PC-9 (cell line): ENCODE results near the gene GAN. TPM values are rescaled to one million over a fixed set of nuclear protein-coding genes. Genes with fewer than 3 reads are reported as not detected.

Experiments
- BruUV-seq: library from RNA; stranded (reverse); fragments of 400-500 nt; replicated peaks from 2 replicates; lab custom pipeline; 2021; lab: Mats Ljungman, UMichigan
- CTCF ChIA-PET: fragments of 300-600 bp; sonication (Branson Sonifier 250); formaldehyde crosslinking; loops from one replicate; lab custom pipeline; 2022; ENCODE audit warnings: antibody characterized with exemption; lab: Charles Lee
- POLR2A ChIA-PET: fragments of 300-600 bp; sonication (Branson Sonifier 250); formaldehyde crosslinking; loops from one replicate; lab custom pipeline; 2022; ENCODE audit warnings: antibody characterized with exemption; ENCODE audit not compliant: unreplicated experiment; lab: Charles Lee
- DNase-seq, 2 experiments: peaks; one replicate each; pipeline versions ENCODE4 v3.0.0 to v3.0.0-alpha.2; 2015 to 2022; ENCODE audit warnings: mixed read lengths in 1 of 2
- H2AFZ ChIP-seq: fragments of 200-600 bp; sonication (generic); 2 replicates; pipeline ENCODE4 v1.8.1; 2017; ENCODE audit warnings: antibody characterized with exemption
- H3F3A ChIP-seq: fragments of 200-600 bp; sonication (generic); 2 replicates; pipeline ENCODE4 v1.8.1; 2017; ENCODE audit warnings: antibody characterized with exemption, mild to moderate bottlenecking, low read depth; ENCODE audit not compliant: insufficient read depth
- H3K27ac ChIP-seq: fragments of 200-600 bp; sonication (generic); 2 replicates; pipeline ENCODE4 v1.6.1; 2016; ENCODE audit warnings: mixed run types
- H3K27me3 ChIP-seq: fragments of 200-600 bp; sonication (generic); 2 replicates; pipeline ENCODE4 v1.6.1; 2016; ENCODE audit warnings: low read depth, mixed run types; ENCODE audit not compliant: insufficient read depth
- H3K36me3 ChIP-seq: fragments of 200-600 bp; sonication (generic); 2 replicates; pipeline ENCODE4 v1.6.1; 2016; ENCODE audit warnings: low read depth, mixed run types
- H3K4me1 ChIP-seq: fragments of 200-600 bp; sonication (generic); replicated peaks from 2 replicates; pipeline ENCODE4 v1.6.1; 2016; ENCODE audit warnings: mixed run types; ENCODE audit not compliant: insufficient read depth
- H3K4me2 ChIP-seq: fragments of 200-600 bp; sonication (generic); 2 replicates; pipeline ENCODE4 v1.6.1; 2017; ENCODE audit warnings: mixed run types
- H3K4me3 ChIP-seq: fragments of 200-600 bp; sonication (generic); 2 replicates; pipeline ENCODE4 v1.6.1; 2016; ENCODE audit warnings: mixed run types
- H3K79me2 ChIP-seq: fragments of 200-600 bp; sonication (generic); 2 replicates; pipeline ENCODE4 v1.6.1; 2017; ENCODE audit warnings: low read depth, mixed run types
- H3K9me2 ChIP-seq: fragments of 200-600 bp; sonication (generic); 2 replicates; pipeline ENCODE4 v1.8.1; 2017; ENCODE audit warnings: mild to moderate bottlenecking; ENCODE audit not compliant: insufficient read depth
- H3K9me3 ChIP-seq: fragments of 200-600 bp; sonication (generic); 2 replicates; pipeline ENCODE4 v1.8.1; 2016; ENCODE audit warnings: low read depth; ENCODE audit not compliant: insufficient read depth
- H4K20me1 ChIP-seq: fragments of 200-600 bp; sonication (generic); 2 replicates; pipeline ENCODE4 v1.8.1; 2017; ENCODE audit not compliant: insufficient read depth
- EZH2 ChIP-seq: fragments of 200-600 bp; sonication (generic); IDR thresholded peaks from 2 replicates; pipeline ENCODE4 v1.8.0; 2017; ENCODE audit warnings: antibody characterized with exemption, low read depth
- intact Hi-C: fragments of 100-400 bp; cut with micrococcal nuclease; formaldehyde crosslinking; loops from one replicate; pipeline ENCODE4 v1.10.0; 2022; ENCODE audit not compliant: unreplicated experiment
- total RNA-seq: library from RNA; stranded (reverse); gene quantifications from 2 replicates; pipeline ENCODE4 v1.2.3, GENCODE V29; 2021
- TF ChIP-seq, protein P1 (sequence below): fragments of 200-600 bp; sonication (generic); conservative IDR thresholded peaks from 2 replicates; pipeline ENCODE4 v1.6.1; 2017; ENCODE audit warnings: mixed run types, antibody characterized with exemption, mild to moderate bottlenecking, moderate library complexity

GAN gene
- total RNA-seq, 1 experiment from 2014 or later = 11.9 TPM

DNA sequence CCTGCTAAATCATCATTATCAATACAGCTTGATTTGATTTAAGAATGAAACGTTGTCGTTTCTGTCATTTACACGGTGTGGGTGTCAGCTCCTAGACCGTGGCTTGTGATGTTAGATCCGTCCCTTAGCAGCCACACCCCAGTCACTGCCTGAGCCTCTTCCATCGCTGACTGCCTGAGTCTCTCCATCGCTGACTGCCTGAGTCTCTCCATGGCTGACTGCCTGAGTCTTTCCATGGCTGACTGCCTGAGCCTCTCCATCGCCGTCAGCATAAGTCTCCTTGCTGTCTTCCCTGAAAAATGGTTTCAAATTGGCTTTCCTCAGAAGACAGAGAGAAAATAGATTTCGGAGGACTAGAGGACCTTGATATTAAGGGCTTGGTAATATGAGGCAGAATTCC lies 76.1 kb downstream of the GAN start:
- Histone ChIP-seq H3K9me3 (no peaks in the 10 kb centered on the region), H3K79me2 (no peaks in the 10 kb centered on the region), H4K20me1 (no peaks in the 10 kb centered on the region), H3K4me2 (no peak overlapping the region), H3K9me2 (no peaks in the 10 kb centered on the region), H2AFZ (no peak overlapping the region), H3K4me1 (no peaks in the 10 kb centered on the region), H3K27ac (no peak overlapping the region), H3K36me3 (no peaks in the 10 kb centered on the region), H3K4me3 (no peak overlapping the region), H3K27me3 (no peaks in the 10 kb centered on the region), H3F3A (no peaks in the 10 kb centered on the region)
- BruUV-seq = no TSS peak
- POLR2A ChIA-PET = no interaction called here
- no peak for TF ChIP-seq EZH2
- TF ChIP-seq, protein P1, sequence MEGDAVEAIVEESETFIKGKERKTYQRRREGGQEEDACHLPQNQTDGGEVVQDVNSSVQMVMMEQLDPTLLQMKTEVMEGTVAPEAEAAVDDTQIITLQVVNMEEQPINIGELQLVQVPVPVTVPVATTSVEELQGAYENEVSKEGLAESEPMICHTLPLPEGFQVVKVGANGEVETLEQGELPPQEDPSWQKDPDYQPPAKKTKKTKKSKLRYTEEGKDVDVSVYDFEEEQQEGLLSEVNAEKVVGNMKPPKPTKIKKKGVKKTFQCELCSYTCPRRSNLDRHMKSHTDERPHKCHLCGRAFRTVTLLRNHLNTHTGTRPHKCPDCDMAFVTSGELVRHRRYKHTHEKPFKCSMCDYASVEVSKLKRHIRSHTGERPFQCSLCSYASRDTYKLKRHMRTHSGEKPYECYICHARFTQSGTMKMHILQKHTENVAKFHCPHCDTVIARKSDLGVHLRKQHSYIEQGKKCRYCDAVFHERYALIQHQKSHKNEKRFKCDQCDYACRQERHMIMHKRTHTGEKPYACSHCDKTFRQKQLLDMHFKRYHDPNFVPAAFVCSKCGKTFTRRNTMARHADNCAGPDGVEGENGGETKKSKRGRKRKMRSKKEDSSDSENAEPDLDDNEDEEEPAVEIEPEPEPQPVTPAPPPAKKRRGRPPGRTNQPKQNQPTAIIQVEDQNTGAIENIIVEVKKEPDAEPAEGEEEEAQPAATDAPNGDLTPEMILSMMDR = no peak
- DNase-seq = no peak
- CTCF ChIA-PET = no interaction called here
- intact Hi-C loops = no loop called here

DNA sequence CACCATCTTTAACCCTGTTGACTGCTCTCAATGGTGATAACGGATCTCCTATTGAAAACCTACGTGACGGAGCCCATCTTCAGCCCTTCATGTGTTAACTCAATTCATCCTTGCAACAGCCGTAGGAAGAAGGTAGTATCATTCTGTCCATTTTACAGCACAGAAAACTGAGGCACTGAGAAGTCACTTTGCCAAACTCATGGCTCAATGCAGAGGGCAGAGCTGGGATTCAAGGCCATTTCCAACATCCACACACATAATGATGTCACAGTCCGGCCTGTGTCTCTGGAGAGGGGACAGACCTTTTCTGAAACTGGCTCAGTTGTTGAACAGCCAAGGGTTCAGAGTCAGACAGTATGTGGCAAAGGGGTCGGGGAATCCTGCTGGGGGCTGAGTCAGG lies 77.2 kb downstream of the GAN start:
- Histone ChIP-seq H3F3A (no peaks in the 10 kb centered on the region), H3K27me3 (no peaks in the 10 kb centered on the region), H4K20me1 (no peaks in the 10 kb centered on the region), H3K36me3 (no peaks in the 10 kb centered on the region), H3K9me2 (no peaks in the 10 kb centered on the region), H3K27ac (no peak overlapping the region), H3K4me2 (no peak overlapping the region), H3K79me2 (no peaks in the 10 kb centered on the region), H3K9me3 (no peaks in the 10 kb centered on the region), H2AFZ (no peak overlapping the region), H3K4me3 (no peak overlapping the region), H3K4me1 (no peaks in the 10 kb centered on the region)
- intact Hi-C loops = no loop called here
- BruUV-seq = no TSS peak
- ChIA-PET POLR2A (no interaction called here), CTCF (no interaction called here)
- no peak for DNase-seq
- TF ChIP-seq, protein P1 = no peak
- no peak for TF ChIP-seq EZH2

DNA sequence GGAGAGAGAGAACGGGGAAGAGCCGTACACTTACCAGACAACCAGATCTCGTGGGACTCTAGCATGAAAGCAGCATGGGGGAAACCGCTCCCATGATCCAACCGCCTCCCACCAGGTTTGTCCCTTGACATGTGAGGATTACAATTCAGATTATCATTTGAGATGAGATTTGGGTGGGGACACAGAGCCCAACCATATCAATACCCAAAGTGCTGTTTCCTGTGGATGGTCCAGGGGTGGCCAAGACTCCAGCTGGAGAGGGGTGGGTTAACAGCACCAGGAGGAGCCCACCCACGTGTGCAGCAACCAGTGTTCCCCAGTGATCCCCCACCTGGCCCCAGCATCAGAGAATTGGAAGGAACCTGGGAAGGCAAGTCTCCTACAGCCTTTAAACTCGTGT lies 79.7 kb downstream of the GAN start:
- intact Hi-C loops = no loop called here
- DNase-seq = no peak
- BruUV-seq = no TSS peak
- Histone ChIP-seq H2AFZ (no peak overlapping the region), H3F3A (no peaks in the 10 kb centered on the region), H3K36me3 (no peaks in the 10 kb centered on the region), H3K9me2 (no peaks in the 10 kb centered on the region), H3K27me3 (no peaks in the 10 kb centered on the region), H3K4me2 (no peak overlapping the region), H4K20me1 (no peaks in the 10 kb centered on the region), H3K9me3 (no peaks in the 10 kb centered on the region), H3K4me1 (no peaks in the 10 kb centered on the region), H3K27ac (no peak overlapping the region), H3K4me3 (no peak overlapping the region), H3K79me2 (no peaks in the 10 kb centered on the region)
- POLR2A ChIA-PET = no interaction called here
- CTCF ChIA-PET = no interaction called here
- TF ChIP-seq, protein P1 = no peak
- TF ChIP-seq EZH2 = no peak
